ENCODE data around the gene NEK11.

DNA sequence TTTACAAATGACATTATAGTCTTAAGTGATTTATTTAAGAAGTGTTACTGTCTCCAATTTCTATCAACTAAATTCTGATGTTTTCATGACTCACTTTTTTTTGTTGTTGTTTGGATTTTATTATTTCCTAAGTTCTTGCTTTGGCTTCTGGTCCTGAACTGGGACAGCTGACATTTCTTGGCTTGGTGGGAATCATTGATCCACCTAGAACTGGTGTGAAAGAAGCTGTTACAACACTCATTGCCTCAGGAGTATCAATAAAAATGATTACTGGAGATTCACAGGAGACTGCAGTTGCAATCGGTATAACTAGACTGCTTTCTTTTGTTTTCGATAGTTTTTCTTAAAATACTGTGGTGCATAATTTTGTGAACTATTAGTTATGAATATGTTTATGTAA, 47.6 kb upstream of the NEK11 start:
- TF ChIP-seq, protein P1, sequence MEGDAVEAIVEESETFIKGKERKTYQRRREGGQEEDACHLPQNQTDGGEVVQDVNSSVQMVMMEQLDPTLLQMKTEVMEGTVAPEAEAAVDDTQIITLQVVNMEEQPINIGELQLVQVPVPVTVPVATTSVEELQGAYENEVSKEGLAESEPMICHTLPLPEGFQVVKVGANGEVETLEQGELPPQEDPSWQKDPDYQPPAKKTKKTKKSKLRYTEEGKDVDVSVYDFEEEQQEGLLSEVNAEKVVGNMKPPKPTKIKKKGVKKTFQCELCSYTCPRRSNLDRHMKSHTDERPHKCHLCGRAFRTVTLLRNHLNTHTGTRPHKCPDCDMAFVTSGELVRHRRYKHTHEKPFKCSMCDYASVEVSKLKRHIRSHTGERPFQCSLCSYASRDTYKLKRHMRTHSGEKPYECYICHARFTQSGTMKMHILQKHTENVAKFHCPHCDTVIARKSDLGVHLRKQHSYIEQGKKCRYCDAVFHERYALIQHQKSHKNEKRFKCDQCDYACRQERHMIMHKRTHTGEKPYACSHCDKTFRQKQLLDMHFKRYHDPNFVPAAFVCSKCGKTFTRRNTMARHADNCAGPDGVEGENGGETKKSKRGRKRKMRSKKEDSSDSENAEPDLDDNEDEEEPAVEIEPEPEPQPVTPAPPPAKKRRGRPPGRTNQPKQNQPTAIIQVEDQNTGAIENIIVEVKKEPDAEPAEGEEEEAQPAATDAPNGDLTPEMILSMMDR (IDR thresholded peaks at IDR 0.05): no peak
- TF ChIP-seq POLR2AphosphoS5 (IDR thresholded peaks at IDR 0.05): no peak

Measured in prostate gland (tissue), 2 donors.